OCI-LY1 (cell line): ENCODE results near the gene THUMPD2.

ENCODE experiments used
- H2AFZ ChIP-seq: fragments of 200-600 bp; sonication (generic), shearing (Covaris generic); 2 replicates; pipeline ENCODE4 v1.6.0; 2014; ENCODE audit warnings: antibody characterized with exemption, mild to moderate bottlenecking, low read length
- H3F3A ChIP-seq: fragments of 200-600 bp; sonication (generic), shearing (Covaris generic); 2 replicates; pipeline ENCODE4 v1.6.0; 2014; ENCODE audit warnings: mild to moderate bottlenecking, antibody characterized with exemption, low read length, moderate library complexity; ENCODE audit not compliant: insufficient read depth
- H3K27ac ChIP-seq: fragments of 200-600 bp; sonication (generic); 2 replicates; pipeline ENCODE4 v1.5.1; 2014; ENCODE audit warnings: low read length, mixed run types, mild to moderate bottlenecking, low read depth; ENCODE audit not compliant: poor library complexity, severe bottlenecking
- H3K27me3 ChIP-seq: fragments of 200-600 bp; sonication (generic); 2 replicates; pipeline ENCODE4 v1.6.0; 2014; ENCODE audit warnings: antibody characterized with exemption, mild to moderate bottlenecking, low read length, moderate library complexity; ENCODE audit not compliant: insufficient read depth
- H3K36me3 ChIP-seq: fragments of 200-600 bp; sonication (generic); 2 replicates; pipeline ENCODE4 v1.6.1; 2014; ENCODE audit warnings: mild to moderate bottlenecking, antibody characterized with exemption, low read length, moderate library complexity, mixed read lengths; ENCODE audit not compliant: insufficient read depth
- H3K4me1 ChIP-seq: fragments of 200-600 bp; sonication (generic); 2 replicates; pipeline ENCODE4 v1.5.1; 2014; ENCODE audit warnings: mild to moderate bottlenecking, low read length, moderate library complexity; ENCODE audit not compliant: insufficient read depth, severe bottlenecking
- H3K4me2 ChIP-seq: fragments of 200-600 bp; sonication (generic), shearing (Covaris generic); 2 replicates; pipeline ENCODE4 v1.6.1; 2014; ENCODE audit warnings: low read length
- H3K4me3 ChIP-seq: fragments of 200-600 bp; sonication (generic); 2 replicates; pipeline ENCODE4 v1.5.1; 2014; ENCODE audit warnings: low read length, low read depth, mild to moderate bottlenecking, mixed read lengths; ENCODE audit not compliant: poor library complexity, severe bottlenecking
- H3K79me2 ChIP-seq: fragments of 200-600 bp; shearing (Covaris generic); 2 replicates; pipeline ENCODE4 v1.6.1; 2016; ENCODE audit warnings: mixed run types, low read length, mixed read lengths; ENCODE audit not compliant: insufficient read depth
- H3K9ac ChIP-seq: fragments of 200-600 bp; sonication (generic), shearing (Covaris generic); 2 replicates; pipeline ENCODE4 v1.6.1; 2014; ENCODE audit warnings: mild to moderate bottlenecking, low read length, mixed read lengths
- H3K9me2 ChIP-seq: fragments of 200-600 bp; sonication (generic), shearing (Covaris generic); 2 replicates; pipeline ENCODE4 v1.6.1; 2014; ENCODE audit warnings: low read depth, mild to moderate bottlenecking, low read length, mixed read lengths
- H3K9me3 ChIP-seq: fragments of 200-600 bp; shearing (Covaris generic); 2 replicates; pipeline ENCODE4 v1.6.1; 2014; ENCODE audit warnings: low read length, mixed read lengths
- H4K20me1 ChIP-seq: fragments of 200-600 bp; sonication (generic), shearing (Covaris generic); 2 replicates; pipeline ENCODE4 v1.6.0; 2016; ENCODE audit warnings: mild to moderate bottlenecking, low read length; ENCODE audit not compliant: insufficient read depth
- CTCF ChIP-seq: fragments of 200-600 bp; sonication (generic), shearing (Covaris generic); IDR thresholded peaks from 2 replicates; pipeline ENCODE4 v1.5.1; 2017; ENCODE audit warnings: mild to moderate bottlenecking, antibody characterized with exemption, low read length, moderate library complexity, mixed read lengths
- EZH2 ChIP-seq: fragments of 200-600 bp; sonication (generic), shearing (Covaris generic); IDR thresholded peaks from 2 replicates; pipeline ENCODE4 v1.8.0; 2017; ENCODE audit warnings: borderline replicate concordance, mixed run types, mild to moderate bottlenecking, antibody characterized with exemption, low read length, moderate library complexity, mixed read lengths

The THUMPD2 gene

GRCh38 chr2:39688181-39688580, 90.9 kb downstream of the THUMPD2 start:
- no peak overlapping the region for H3K4me3 ChIP-seq
- no peaks in the 10 kb centered on the region for H3K79me2 ChIP-seq
- TF ChIP-seq EZH2 (no peak), CTCF (no peak)
- no peaks in the 10 kb centered on the region for H3K9me2 ChIP-seq
- H2AFZ ChIP-seq: no peak overlapping the region
- H3K4me2 ChIP-seq: no peak overlapping the region
- no peaks in the 10 kb centered on the region for H3K4me1 ChIP-seq
- no peaks in the 10 kb centered on the region for H3K27me3 ChIP-seq
- H3K36me3 ChIP-seq: no peaks in the 10 kb centered on the region
- H3K9ac ChIP-seq: no peak overlapping the region
- H3K9me3 ChIP-seq: no peaks in the 10 kb centered on the region
- H4K20me1 ChIP-seq: no peaks in the 10 kb centered on the region
- H3F3A ChIP-seq: no peaks in the 10 kb centered on the region
- H3K27ac ChIP-seq: no peak overlapping the region

DNA sequence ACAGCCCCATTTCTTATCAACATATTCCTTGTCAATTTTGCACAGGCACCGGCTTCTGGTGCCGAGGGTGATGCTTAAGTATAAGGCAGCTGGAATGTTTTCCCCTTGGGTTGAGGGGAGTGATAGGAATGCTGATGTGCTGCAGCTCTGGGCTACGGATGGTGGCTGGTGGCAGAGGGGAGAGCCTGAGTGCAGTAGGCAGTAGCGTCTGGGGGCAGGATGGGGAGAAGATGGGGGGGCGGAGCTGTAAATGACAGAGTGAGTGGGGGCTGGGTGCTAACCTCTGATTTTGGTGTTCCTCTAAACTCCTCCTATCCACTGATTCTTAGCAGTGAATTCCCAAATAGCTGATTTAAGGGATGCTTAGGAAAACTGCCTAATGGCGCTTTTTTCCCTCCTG, 92.6 kb downstream of the THUMPD2 start:
- no peaks in the 10 kb centered on the region for H3K4me1 ChIP-seq
- TF ChIP-seq EZH2 (no peak), CTCF (no peak)
- H3K27me3 ChIP-seq: no peaks in the 10 kb centered on the region
- H3K9ac ChIP-seq: no peak overlapping the region
- no peak overlapping the region for H3K4me3 ChIP-seq
- H3K36me3 ChIP-seq: no peaks in the 10 kb centered on the region
- H3K9me2 ChIP-seq: no peaks in the 10 kb centered on the region
- H3F3A ChIP-seq: no peaks in the 10 kb centered on the region
- no peaks in the 10 kb centered on the region for H4K20me1 ChIP-seq
- no peak overlapping the region for H2AFZ ChIP-seq
- H3K27ac ChIP-seq: no peak overlapping the region
- no peaks in the 10 kb centered on the region for H3K79me2 ChIP-seq
- no peak overlapping the region for H3K4me2 ChIP-seq
- H3K9me3 ChIP-seq: no peaks in the 10 kb centered on the region
